Osteocyte (in vitro differentiated cells): ENCODE measurements around the gene CCR4. TPM values are rescaled to one million over a fixed set of nuclear protein-coding genes. Genes with fewer than 3 reads are reported as not detected.

ENCODE experiments used
- DNase-seq: peaks from one replicate; pipeline ENCODE4 v3.0.0; 2021; ENCODE audit warnings: mixed read lengths; ENCODE audit not compliant: unreplicated experiment; ENCODE audit errors: extremely low spot score
- H3K27ac Mint-ChIP-seq: one replicate; pipeline ENCODE4 v1.8.0; 2021; ENCODE audit warnings: mild to moderate bottlenecking, mixed read lengths; ENCODE audit not compliant: unreplicated experiment
- H3K27me3 Mint-ChIP-seq: one replicate; pipeline ENCODE4 v1.8.0; 2021; ENCODE audit warnings: mixed read lengths; ENCODE audit not compliant: unreplicated experiment
- H3K36me3 Mint-ChIP-seq: one replicate; pipeline ENCODE4 v1.8.0; 2021; ENCODE audit warnings: mixed read lengths; ENCODE audit not compliant: unreplicated experiment
- H3K4me1 Mint-ChIP-seq: one replicate; pipeline ENCODE4 v1.8.0; 2021; ENCODE audit warnings: mixed read lengths; ENCODE audit not compliant: unreplicated experiment
- H3K4me3 Mint-ChIP-seq: one replicate; pipeline ENCODE4 v1.8.0; 2021; ENCODE audit warnings: mild to moderate bottlenecking, moderate library complexity, mixed read lengths; ENCODE audit not compliant: unreplicated experiment
- H3K9me3 Mint-ChIP-seq: one replicate; pipeline ENCODE4 v1.8.0; 2021; ENCODE audit warnings: mixed read lengths; ENCODE audit not compliant: unreplicated experiment
- CTCF ChIP-seq: fragments of 200-600 bp; sonication (generic); IDR thresholded peaks from 2 replicates; pipeline ENCODE4 v1.5.0; 2021; ENCODE audit warnings: antibody characterized with exemption, mild to moderate bottlenecking, moderate library complexity
- total RNA-seq: library from RNA; stranded (reverse); gene quantifications from 2 replicates; pipeline ENCODE4 v1.2.1, GENCODE V29; 2021

The CCR4 gene
- total RNA-seq, 1 donor from 2014 or later = not detected

DNA sequence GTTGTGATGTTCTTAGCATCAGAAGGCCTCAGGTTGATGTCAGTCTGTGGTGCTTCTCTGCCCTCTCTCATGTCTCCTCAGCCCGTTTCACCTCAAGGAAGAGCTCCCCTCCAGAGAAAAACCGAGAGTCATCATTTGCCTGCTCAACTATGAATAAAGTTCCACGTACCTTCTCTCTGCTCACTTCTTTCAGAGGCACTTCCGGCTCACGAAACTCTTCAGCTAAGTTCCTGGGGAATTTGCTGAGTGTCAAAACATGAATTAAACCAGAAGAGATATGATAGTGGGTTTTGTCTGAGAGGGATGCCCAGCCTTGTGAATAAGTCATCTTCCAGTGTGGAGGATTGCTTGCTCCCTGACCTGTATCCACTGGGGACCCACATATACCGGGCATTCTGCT, 37.7 kb downstream of the CCR4 start:
- H3K4me1 Mint-ChIP-seq = no peaks in the 10 kb centered on the region
- no peaks in the 10 kb centered on the region for H3K27me3 Mint-ChIP-seq
- no peak overlapping the region for H3K4me3 Mint-ChIP-seq
- no peak for TF ChIP-seq CTCF
- H3K27ac Mint-ChIP-seq = no peak overlapping the region
- H3K9me3 Mint-ChIP-seq = no peaks in the 10 kb centered on the region
- peaks cover 7% of the 10 kb centered on the region for H3K36me3 Mint-ChIP-seq
- no peak for DNase-seq

DNA sequence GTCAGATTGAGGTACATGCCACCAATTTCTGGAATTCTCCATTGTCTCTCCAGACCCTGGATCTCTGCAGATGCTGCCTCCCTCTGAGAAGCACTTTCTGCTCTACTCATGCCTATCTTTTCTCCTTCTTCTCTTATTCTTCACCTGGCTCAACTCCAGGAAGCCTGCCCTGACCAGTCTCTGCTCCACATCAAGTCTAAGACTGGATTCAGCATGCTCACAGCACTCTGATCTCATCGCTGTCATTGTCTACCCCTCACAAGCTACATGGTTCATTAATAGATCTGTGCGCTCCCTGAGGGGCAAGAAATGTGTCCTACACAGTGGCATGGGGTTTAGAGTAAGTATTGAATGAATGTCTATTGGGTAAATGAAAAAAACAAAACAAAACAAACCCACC, 38.7 kb downstream of the CCR4 start:
- no peaks in the 10 kb centered on the region for H3K27me3 Mint-ChIP-seq
- H3K4me1 Mint-ChIP-seq = no peaks in the 10 kb centered on the region
- no peak overlapping the region for H3K4me3 Mint-ChIP-seq
- H3K27ac Mint-ChIP-seq = no peak overlapping the region
- peaks cover 7% of the 10 kb centered on the region for H3K36me3 Mint-ChIP-seq
- H3K9me3 Mint-ChIP-seq = no peaks in the 10 kb centered on the region
- DNase-seq = no peak
- no peak for TF ChIP-seq CTCF

DNA sequence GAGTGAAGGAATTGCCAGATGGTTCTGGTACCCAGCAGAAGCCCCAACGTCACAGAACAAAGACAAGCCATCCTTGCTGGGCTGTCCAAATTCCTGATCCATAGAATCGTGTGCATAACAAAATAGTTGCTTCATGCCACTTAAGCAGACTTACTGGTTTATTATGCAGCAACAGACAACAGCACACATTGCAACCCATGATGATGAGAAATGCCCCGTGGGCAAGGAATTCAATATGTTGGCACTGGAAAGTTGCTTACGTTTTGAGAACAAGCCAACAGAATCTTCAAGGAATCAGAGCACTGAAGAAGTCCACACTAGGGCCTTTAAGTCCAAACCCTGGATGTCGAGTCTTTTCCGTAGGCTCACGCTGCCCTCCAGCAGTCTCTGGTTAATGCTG, 40.3 kb downstream of the CCR4 start:
- Mint-ChIP-seq H3K27ac (no peak overlapping the region), H3K9me3 (no peaks in the 10 kb centered on the region), H3K36me3 (peaks cover 6% of the 10 kb centered on the region), H3K4me3 (no peak overlapping the region), H3K4me1 (no peaks in the 10 kb centered on the region), H3K27me3 (no peaks in the 10 kb centered on the region)
- TF ChIP-seq CTCF = no peak
- no peak for DNase-seq

DNA sequence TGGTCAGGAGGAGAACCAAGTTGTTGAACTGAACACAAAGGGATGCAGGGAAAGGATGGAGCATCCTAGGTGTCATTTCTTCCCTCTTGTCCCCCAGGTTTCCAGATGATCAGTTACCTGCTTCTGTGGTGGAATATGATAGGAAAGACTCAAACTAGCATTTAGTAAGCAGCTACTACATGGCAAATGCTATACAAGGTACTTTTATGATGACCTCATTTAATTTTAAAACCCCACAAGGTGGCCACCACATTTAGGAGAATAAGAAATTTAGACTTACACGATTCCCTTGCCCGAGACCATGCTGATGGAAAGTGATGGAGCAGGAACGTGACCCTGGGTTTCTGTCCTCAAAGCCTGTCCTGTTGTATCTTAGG, 40.9 kb downstream of the CCR4 start:
- Mint-ChIP-seq H3K36me3 (peaks cover 4% of the 10 kb centered on the region), H3K27me3 (no peaks in the 10 kb centered on the region), H3K4me1 (no peaks in the 10 kb centered on the region), H3K9me3 (no peaks in the 10 kb centered on the region), H3K4me3 (no peak overlapping the region), H3K27ac (no peak overlapping the region)
- DNase-seq = no peak
- no peak for TF ChIP-seq CTCF

DNA sequence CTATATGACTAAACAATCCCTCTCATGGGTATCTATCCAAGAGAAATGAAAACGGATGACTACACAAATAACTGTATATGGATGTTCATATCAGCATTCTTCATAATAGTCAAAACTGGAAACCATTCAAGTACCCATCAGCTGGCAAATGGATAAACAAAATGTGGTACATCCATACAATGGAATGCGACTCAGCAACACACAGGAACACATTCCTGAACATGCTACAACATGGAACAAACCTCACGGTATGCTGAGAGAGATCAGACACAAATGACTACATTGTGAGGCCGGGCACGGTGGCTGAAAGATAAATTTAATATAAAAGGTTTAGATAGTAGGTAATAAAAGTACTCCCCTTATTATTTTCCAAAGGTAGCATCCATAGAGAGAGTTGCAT, 42.6 kb downstream of the CCR4 start:
- Mint-ChIP-seq H3K36me3 (peaks cover 9% of the 10 kb centered on the region), H3K27me3 (no peaks in the 10 kb centered on the region), H3K4me1 (no peaks in the 10 kb centered on the region), H3K4me3 (no peak overlapping the region), H3K27ac (no peak overlapping the region), H3K9me3 (no peaks in the 10 kb centered on the region)
- TF ChIP-seq CTCF = no peak
- no peak for DNase-seq
